DND-41 (cell line): ENCODE results near the gene SIRPD.

ENCODE experiments used
- ATAC-seq: fragments of 200-7000 bp; cut with Tn5 transposase; 3 replicates; pipeline ENCODE4 v1.9.1; 2021; ENCODE audit warnings: low read depth; ENCODE audit not compliant: insufficient read depth
- DNase-seq: peaks from one replicate; pipeline ENCODE4 v3.0.0-alpha.2; 2020
- H2AFZ ChIP-seq: 2 replicates; pipeline ENCODE4 v1.6.0; 2012; ENCODE audit warnings: low read depth, low read length
- H3K27ac ChIP-seq: 2 replicates; pipeline ENCODE4 v1.5.1; 2012; ENCODE audit warnings: low read length, inconsistent platforms
- H3K27me3 ChIP-seq: fragments of 200-600 bp; sonication (generic); 2 replicates; pipeline ENCODE4 v1.6.0; 2012; ENCODE audit warnings: low read length, mild to moderate bottlenecking, inconsistent platforms; ENCODE audit not compliant: insufficient read depth, poor library complexity
- H3K36me3 ChIP-seq: 2 replicates; pipeline ENCODE4 v1.5.1; 2012; ENCODE audit warnings: low read length, inconsistent platforms; ENCODE audit not compliant: insufficient read depth
- H3K4me1 ChIP-seq: 2 replicates; pipeline ENCODE4 v1.5.1; 2012; ENCODE audit warnings: mild to moderate bottlenecking, low read length; ENCODE audit not compliant: insufficient read depth
- H3K4me2 ChIP-seq: 2 replicates; pipeline ENCODE4 v1.6.0; 2012; ENCODE audit warnings: mild to moderate bottlenecking, moderate library complexity, low read length, inconsistent platforms; ENCODE audit not compliant: insufficient read depth
- H3K4me3 ChIP-seq, 2 experiments: fragments of 200-600 bp in 1 of 2; shearing (Covaris generic) in 1 of 2; 2 replicates each; pipeline ENCODE4 v1.5.1; 2012 to 2016; ENCODE audit warnings: inconsistent platforms in 2 of 2, low read length in 2 of 2, mild to moderate bottlenecking in 2 of 2, low read depth in 1 of 2, moderate library complexity in 1 of 2
- H3K79me2 ChIP-seq: 2 replicates; pipeline ENCODE4 v1.6.0; 2012; ENCODE audit warnings: low read length, inconsistent platforms; ENCODE audit not compliant: insufficient read depth
- H3K9ac ChIP-seq: 2 replicates; pipeline ENCODE4 v1.6.0; 2012; ENCODE audit warnings: low read depth, mild to moderate bottlenecking, inconsistent platforms, low read length, moderate library complexity
- H3K9me3 ChIP-seq: 2 replicates; pipeline ENCODE4 v1.5.1; 2012; ENCODE audit warnings: low read length, moderate library complexity, mild to moderate bottlenecking, inconsistent platforms; ENCODE audit not compliant: insufficient read depth, severe bottlenecking
- H4K20me1 ChIP-seq: 2 replicates; pipeline ENCODE4 v1.6.0; 2012; ENCODE audit warnings: low read length; ENCODE audit not compliant: insufficient read depth
- CTCF ChIP-seq: IDR thresholded peaks from 2 replicates; pipeline ENCODE4 v1.5.1; 2012; ENCODE audit warnings: borderline replicate concordance, low read length, moderate library complexity, mild to moderate bottlenecking; ENCODE audit not compliant: poor library complexity, severe bottlenecking; ENCODE audit errors: extremely low read depth
- EZH2 ChIP-seq: IDR thresholded peaks from 3 replicates; pipeline ENCODE4 v1.6.1; 2012; ENCODE audit warnings: borderline replicate concordance, low read depth, mild to moderate bottlenecking, moderate library complexity, low read length, inconsistent platforms; ENCODE audit not compliant: severe bottlenecking

The SIRPD gene

GRCh38 chr20:1557605-1558004 is at the start of gene SIRPD:
Gene SIRPD, minus strand, starts transcription at chr20:1557705. Its CDS starts 52 bp downstream, at chr20:1557653.
- DNase-seq (no peak), ATAC-seq (no peak)
- Histone ChIP-seq H3K4me2 (no peak within 1 kb of the TSS), H3K36me3 (no peaks in the 10 kb centered on the region), H3K27ac (no peak within 1 kb of the TSS), H2AFZ (no peak within 1 kb of the TSS), H3K9me3 (peaks cover 14% of the 10 kb centered on the region), H3K27me3 (no peaks in the 10 kb centered on the region), H3K79me2 (no peaks in the 10 kb centered on the region), H3K4me3 (no peak within 1 kb of the TSS), H3K4me1 (peaks cover 10% of the 10 kb centered on the region), H4K20me1 (no peaks in the 10 kb centered on the region), H3K9ac (no peak within 1 kb of the TSS)
- TF ChIP-seq EZH2 (no peak), CTCF (no peak)

- Histone ChIP-seq H4K20me1 (no peaks in the 10 kb centered on the region), H3K36me3 (no peaks in the 10 kb centered on the region), H3K4me3 (no peak overlapping the region), H3K4me2 (no peak overlapping the region), H3K27me3 (no peaks in the 10 kb centered on the region), H3K79me2 (no peaks in the 10 kb centered on the region), H3K9me3 (no peaks in the 10 kb centered on the region), H3K4me1 (no peaks in the 10 kb centered on the region), H3K9ac (no peak overlapping the region), H2AFZ (no peak overlapping the region), H3K27ac (no peak overlapping the region)
- no peak for TF ChIP-seq CTCF
- TF ChIP-seq EZH2, result no peak
- ATAC-seq (no peak), DNase-seq (no peak)
Observed at GRCh38 chr20:1600736-1601135, 43.2 kb upstream of the SIRPD start.

- no peak overlapping the region for H3K4me2 ChIP-seq
- H3K9ac ChIP-seq, result no peak overlapping the region
- no peaks in the 10 kb centered on the region for H3K36me3 ChIP-seq
- no peak overlapping the region for H3K4me3 ChIP-seq
- no peak overlapping the region for H3K27ac ChIP-seq
- H3K27me3 ChIP-seq, result no peaks in the 10 kb centered on the region
- H3K9me3 ChIP-seq, result no peaks in the 10 kb centered on the region
- no peaks in the 10 kb centered on the region for H3K4me1 ChIP-seq
- H3K79me2 ChIP-seq, result no peaks in the 10 kb centered on the region
- DNase-seq (no peak), ATAC-seq (no peak)
- TF ChIP-seq CTCF (no peak), EZH2 (no peak)
- no peak overlapping the region for H2AFZ ChIP-seq
- H4K20me1 ChIP-seq, result no peaks in the 10 kb centered on the region
Observed at GRCh38 chr20:1595333-1595732, 37.8 kb upstream of the SIRPD start.
